GM12878 (cell line): Measurements from ENCODE around the gene KRTAP10-7. TPM values are rescaled to one million over a fixed set of nuclear protein-coding genes. Genes with fewer than 3 reads are reported as not detected.

Source experiments
- ATAC-seq: fragments of 200-7000 bp; cut with Tn5 transposase; 3 replicates; pipeline ENCODE4 v1.9.1; 2020; ENCODE audit warnings: mild to moderate bottlenecking, moderate library complexity
- BruUV-seq: library from RNA; stranded (reverse); fragments of 400-500 nt; replicated peaks from 2 replicates; lab custom pipeline; 2021; lab: Mats Ljungman, UMichigan
- CTCF ChIA-PET: fragments of 300-600 bp; sonication (Branson Sonifier 250); formaldehyde crosslinking; extraction: SDS; loops from one replicate; lab custom pipeline; 2021; ENCODE audit warnings: inconsistent platforms; lab: Yijun Ruan, JAX
- POLR2A ChIA-PET: fragments of 350-600 bp; formaldehyde crosslinking; extraction: SDS; loops from one replicate; lab custom pipeline; 2021; ENCODE audit warnings: inconsistent platforms; lab: Charles Lee
- RAD21 ChIA-PET: fragments of 300-600 bp; sonication (Branson Sonifier 250); formaldehyde crosslinking; loops from one replicate; lab custom pipeline; 2023; ENCODE audit warnings: antibody characterized with exemption; ENCODE audit not compliant: unreplicated experiment; lab: Charles Lee
- SMC1A ChIA-PET: fragments of 300-600 bp; sonication (Branson Sonifier 250); formaldehyde crosslinking; loops from one replicate; lab custom pipeline; 2023; ENCODE audit not compliant: unreplicated experiment, uncharacterized antibody; lab: Charles Lee
- DNase-seq: peaks from one replicate; pipeline ENCODE4 v3.0.0-alpha.2; 2011; ENCODE audit warnings: low read depth, low spot score
- FAIRE-seq: peaks from 3 replicates; lab custom pipeline; 2011; peaks lifted over from hg19 to GRCh38; lab: Jason Lieb, UNC
- H2AFZ ChIP-seq: 2 replicates; pipeline ENCODE4 v1.6.0; 2011; ENCODE audit warnings: low read depth, low read length, control low read depth; ENCODE audit not compliant: control insufficient read depth
- H3K27ac ChIP-seq: 2 replicates; pipeline ENCODE4 v1.5.1; 2011; ENCODE audit warnings: control low read depth; ENCODE audit not compliant: control insufficient read depth, insufficient read depth
- H3K27me3 ChIP-seq, 2 experiments: replicated peaks in 1 of 2; 2 replicates each; pipeline versions ENCODE4 v1.6.0 to v1.6.1; 2011; ENCODE audit warnings: low read length in 1 of 2; ENCODE audit not compliant: control insufficient read depth in 2 of 2, insufficient read depth in 2 of 2
- H3K36me3 ChIP-seq, 2 experiments: 2 replicates each; pipeline ENCODE4 v1.5.1; 2011; ENCODE audit warnings: low read length in 1 of 2; ENCODE audit not compliant: control insufficient read depth in 2 of 2, insufficient read depth in 2 of 2
- H3K4me1 ChIP-seq: 2 replicates; pipeline ENCODE4 v1.6.1; 2011; ENCODE audit warnings: mild to moderate bottlenecking, low read length, moderate library complexity, mixed read lengths; ENCODE audit not compliant: control insufficient read depth, insufficient read depth
- H3K4me2 ChIP-seq: 2 replicates; pipeline ENCODE4 v1.6.0; 2011; ENCODE audit warnings: control low read depth; ENCODE audit not compliant: control insufficient read depth, insufficient read depth
- H3K4me3 ChIP-seq: fragments of 200-600 bp; sonication (generic); 2 replicates; pipeline ENCODE4 v1.5.1; 2016
- H3K79me2 ChIP-seq: 2 replicates; pipeline ENCODE4 v1.6.0; 2011; ENCODE audit warnings: low read length; ENCODE audit not compliant: control insufficient read depth, insufficient read depth
- H3K9ac ChIP-seq: 2 replicates; pipeline ENCODE4 v1.8.0; 2011; ENCODE audit warnings: low read length, control low read depth, mixed read lengths; ENCODE audit not compliant: control insufficient read depth, insufficient read depth
- H3K9me3 ChIP-seq: replicated peaks from 3 replicates; pipeline ENCODE4 v1.5.1; 2011; ENCODE audit warnings: mild to moderate bottlenecking, low read length; ENCODE audit not compliant: control insufficient read depth, insufficient read depth
- H4K20me1 ChIP-seq: 2 replicates; pipeline ENCODE4 v1.6.0; 2011; ENCODE audit not compliant: control insufficient read depth, insufficient read depth
- JUND ChIP-seq: IDR thresholded peaks from 2 replicates; pipeline ENCODE4 v1.6.1; 2012; ENCODE audit warnings: low read depth, mild to moderate bottlenecking, low read length, improper control_type of control experiment, moderate library complexity
- MTA3 ChIP-seq: IDR thresholded peaks from 2 replicates; pipeline ENCODE4 v1.6.1; 2012; ENCODE audit warnings: low read length, inconsistent platforms, borderline replicate concordance
- NFXL1 ChIP-seq: fragments of 450-650 bp; IDR thresholded peaks from 2 replicates; pipeline ENCODE4 v1.6.1; 2017; ENCODE audit warnings: antibody characterized with exemption, mild to moderate bottlenecking, borderline replicate concordance
- ZNF274 ChIP-seq: IDR thresholded peaks from one replicate; pipeline ENCODE4 v1.8.0; 2011; ENCODE audit not compliant: insufficient read length, insufficient read depth
- WGBS: methylation state at CpG from one replicate; pipeline ENCODE4 v1.1.6; 2016; ENCODE audit warnings: low lambda C conversion rate; ENCODE audit not compliant: insufficient replicate concordance, insufficient coverage; ENCODE audit errors: missing lambda C conversion rate; 5-methylcytosine and 5-hydroxymethylcytosine counted together
- in situ Hi-C: fragments of 300-500 bp; cut with MboI; formaldehyde crosslinking; loops from 9 replicates; pipeline ENCODE4 v1.14.3; 2018; ENCODE audit warnings: mixed read lengths
- intact Hi-C: fragments of 100-400 bp; cut with micrococcal nuclease; formaldehyde crosslinking; loops from one replicate; pipeline ENCODE4 v1.14.2; 2022; ENCODE audit not compliant: unreplicated experiment
- polyA plus RNA-seq, 11 experiments: library from polyadenylated mRNA; depleted of rRNA in 4 of 11; unstranded in 6 of 11; stranded (reverse) in 5 of 11; fragments of >200 nt; fragmentation: Nextera tagmentation in 4 of 11; fragmentation: Illumina TruSeq in 1 of 11; extraction: Ambion mirVana in 4 of 11; extraction: Trizol in 1 of 11; gene quantifications; 1 replicate in 1 of 11; 2 replicates in 10 of 11; pipeline versions ENCODE4 v1.2.1 to v1.2.3, GENCODE V29; 2011 to 2016; ENCODE audit warnings: inconsistent platforms in 2 of 11, missing spikeins in 2 of 11, low read depth in 1 of 11
- total RNA-seq, 4 experiments: library from RNA; depleted of rRNA in 3 of 4; stranded (reverse); fragments of >200 nt in 3 of 4; fragmentation: Illumina TruSeq in 1 of 4; extraction: Trizol in 1 of 4; gene quantifications; 2 replicates each; pipeline versions ENCODE4 v1.2.1 to v1.2.3, GENCODE V29; 2013 to 2021
- TF ChIP-seq, protein P1 (sequence below): fragments of 450-650 bp; IDR thresholded peaks from 2 replicates; pipeline ENCODE4 v1.6.1; 2014; ENCODE audit warnings: mild to moderate bottlenecking
- TF ChIP-seq, protein P2 (sequence below): IDR thresholded peaks from 2 replicates; pipeline ENCODE4 v1.6.1; 2012; ENCODE audit warnings: improper control_type of control experiment, low read depth, low read length; ENCODE audit not compliant: insufficient replicate concordance
- TF ChIP-seq, protein P3 (sequence below): fragments of 450-650 bp; formaldehyde crosslinking; IDR thresholded peaks from 2 replicates; pipeline ENCODE4 v1.4.0; 2020; ENCODE audit warnings: mild to moderate bottlenecking, moderate library complexity

The KRTAP10-7 gene
- total and polyA plus RNA-seq, 10 of the 15 experiments (the other 5 are each of a cell fraction or from before 2014, with no cell fraction given), result not detected

DNA sequence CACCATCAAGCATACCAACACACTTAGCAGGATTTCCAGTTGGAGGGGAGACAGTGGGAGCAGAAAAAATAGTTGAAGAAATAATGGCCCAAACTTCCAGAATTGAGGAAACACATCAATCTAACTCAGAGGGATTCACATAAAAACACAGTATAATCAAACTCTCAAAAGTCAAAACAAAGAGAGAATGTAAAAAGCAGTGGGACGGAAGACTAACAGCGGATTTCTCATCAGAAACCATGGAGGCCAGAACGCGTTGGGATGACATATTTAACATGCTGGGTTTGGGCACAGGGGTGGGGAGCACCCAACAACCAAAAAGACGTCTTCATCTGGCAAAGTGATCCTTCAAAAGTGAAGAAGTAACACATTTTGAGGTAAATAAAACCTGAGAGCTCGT is 19.5 kb downstream of the KRTAP10-7 start:
- no peak overlapping the region for H3K9ac ChIP-seq
- peaks cover 1% of the 10 kb centered on the region; the same call in 1 of the 3 replicates for H3K9me3 ChIP-seq
- ChIA-PET POLR2A (no interaction called here), RAD21 (interaction anchor here (1.3 kb wide), 1 partner anchor 123 kb away, joined by 3 read pairs; no protein-coding TSS in a partner anchor), CTCF (no interaction called here), SMC1A (no interaction called here)
- no peaks in the 10 kb centered on the region for H3K36me3 ChIP-seq
- FAIRE-seq (no peak), ATAC-seq (no peak), DNase-seq (no peak)
- no peak overlapping the region for H3K27ac ChIP-seq
- no TSS peak for BruUV-seq
- H3K4me3 ChIP-seq, result no peak overlapping the region
- no peaks in the 10 kb centered on the region for H3K27me3 ChIP-seq
- TF ChIP-seq MTA3 (no peak), NFXL1 (no peak), ZNF274 (no peak), JUND (no peak)
- TF ChIP-seq, protein P1, sequence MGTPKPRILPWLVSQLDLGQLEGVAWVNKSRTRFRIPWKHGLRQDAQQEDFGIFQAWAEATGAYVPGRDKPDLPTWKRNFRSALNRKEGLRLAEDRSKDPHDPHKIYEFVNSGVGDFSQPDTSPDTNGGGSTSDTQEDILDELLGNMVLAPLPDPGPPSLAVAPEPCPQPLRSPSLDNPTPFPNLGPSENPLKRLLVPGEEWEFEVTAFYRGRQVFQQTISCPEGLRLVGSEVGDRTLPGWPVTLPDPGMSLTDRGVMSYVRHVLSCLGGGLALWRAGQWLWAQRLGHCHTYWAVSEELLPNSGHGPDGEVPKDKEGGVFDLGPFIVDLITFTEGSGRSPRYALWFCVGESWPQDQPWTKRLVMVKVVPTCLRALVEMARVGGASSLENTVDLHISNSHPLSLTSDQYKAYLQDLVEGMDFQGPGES, result no peak
- TF ChIP-seq, protein P2, sequence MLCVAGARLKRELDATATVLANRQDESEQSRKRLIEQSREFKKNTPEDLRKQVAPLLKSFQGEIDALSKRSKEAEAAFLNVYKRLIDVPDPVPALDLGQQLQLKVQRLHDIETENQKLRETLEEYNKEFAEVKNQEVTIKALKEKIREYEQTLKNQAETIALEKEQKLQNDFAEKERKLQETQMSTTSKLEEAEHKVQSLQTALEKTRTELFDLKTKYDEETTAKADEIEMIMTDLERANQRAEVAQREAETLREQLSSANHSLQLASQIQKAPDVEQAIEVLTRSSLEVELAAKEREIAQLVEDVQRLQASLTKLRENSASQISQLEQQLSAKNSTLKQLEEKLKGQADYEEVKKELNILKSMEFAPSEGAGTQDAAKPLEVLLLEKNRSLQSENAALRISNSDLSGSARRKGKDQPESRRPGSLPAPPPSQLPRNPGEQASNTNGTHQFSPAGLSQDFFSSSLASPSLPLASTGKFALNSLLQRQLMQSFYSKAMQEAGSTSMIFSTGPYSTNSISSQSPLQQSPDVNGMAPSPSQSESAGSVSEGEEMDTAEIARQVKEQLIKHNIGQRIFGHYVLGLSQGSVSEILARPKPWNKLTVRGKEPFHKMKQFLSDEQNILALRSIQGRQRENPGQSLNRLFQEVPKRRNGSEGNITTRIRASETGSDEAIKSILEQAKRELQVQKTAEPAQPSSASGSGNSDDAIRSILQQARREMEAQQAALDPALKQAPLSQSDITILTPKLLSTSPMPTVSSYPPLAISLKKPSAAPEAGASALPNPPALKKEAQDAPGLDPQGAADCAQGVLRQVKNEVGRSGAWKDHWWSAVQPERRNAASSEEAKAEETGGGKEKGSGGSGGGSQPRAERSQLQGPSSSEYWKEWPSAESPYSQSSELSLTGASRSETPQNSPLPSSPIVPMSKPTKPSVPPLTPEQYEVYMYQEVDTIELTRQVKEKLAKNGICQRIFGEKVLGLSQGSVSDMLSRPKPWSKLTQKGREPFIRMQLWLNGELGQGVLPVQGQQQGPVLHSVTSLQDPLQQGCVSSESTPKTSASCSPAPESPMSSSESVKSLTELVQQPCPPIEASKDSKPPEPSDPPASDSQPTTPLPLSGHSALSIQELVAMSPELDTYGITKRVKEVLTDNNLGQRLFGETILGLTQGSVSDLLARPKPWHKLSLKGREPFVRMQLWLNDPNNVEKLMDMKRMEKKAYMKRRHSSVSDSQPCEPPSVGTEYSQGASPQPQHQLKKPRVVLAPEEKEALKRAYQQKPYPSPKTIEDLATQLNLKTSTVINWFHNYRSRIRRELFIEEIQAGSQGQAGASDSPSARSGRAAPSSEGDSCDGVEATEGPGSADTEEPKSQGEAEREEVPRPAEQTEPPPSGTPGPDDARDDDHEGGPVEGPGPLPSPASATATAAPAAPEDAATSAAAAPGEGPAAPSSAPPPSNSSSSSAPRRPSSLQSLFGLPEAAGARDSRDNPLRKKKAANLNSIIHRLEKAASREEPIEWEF, result no peak
- TF ChIP-seq, protein P3, sequence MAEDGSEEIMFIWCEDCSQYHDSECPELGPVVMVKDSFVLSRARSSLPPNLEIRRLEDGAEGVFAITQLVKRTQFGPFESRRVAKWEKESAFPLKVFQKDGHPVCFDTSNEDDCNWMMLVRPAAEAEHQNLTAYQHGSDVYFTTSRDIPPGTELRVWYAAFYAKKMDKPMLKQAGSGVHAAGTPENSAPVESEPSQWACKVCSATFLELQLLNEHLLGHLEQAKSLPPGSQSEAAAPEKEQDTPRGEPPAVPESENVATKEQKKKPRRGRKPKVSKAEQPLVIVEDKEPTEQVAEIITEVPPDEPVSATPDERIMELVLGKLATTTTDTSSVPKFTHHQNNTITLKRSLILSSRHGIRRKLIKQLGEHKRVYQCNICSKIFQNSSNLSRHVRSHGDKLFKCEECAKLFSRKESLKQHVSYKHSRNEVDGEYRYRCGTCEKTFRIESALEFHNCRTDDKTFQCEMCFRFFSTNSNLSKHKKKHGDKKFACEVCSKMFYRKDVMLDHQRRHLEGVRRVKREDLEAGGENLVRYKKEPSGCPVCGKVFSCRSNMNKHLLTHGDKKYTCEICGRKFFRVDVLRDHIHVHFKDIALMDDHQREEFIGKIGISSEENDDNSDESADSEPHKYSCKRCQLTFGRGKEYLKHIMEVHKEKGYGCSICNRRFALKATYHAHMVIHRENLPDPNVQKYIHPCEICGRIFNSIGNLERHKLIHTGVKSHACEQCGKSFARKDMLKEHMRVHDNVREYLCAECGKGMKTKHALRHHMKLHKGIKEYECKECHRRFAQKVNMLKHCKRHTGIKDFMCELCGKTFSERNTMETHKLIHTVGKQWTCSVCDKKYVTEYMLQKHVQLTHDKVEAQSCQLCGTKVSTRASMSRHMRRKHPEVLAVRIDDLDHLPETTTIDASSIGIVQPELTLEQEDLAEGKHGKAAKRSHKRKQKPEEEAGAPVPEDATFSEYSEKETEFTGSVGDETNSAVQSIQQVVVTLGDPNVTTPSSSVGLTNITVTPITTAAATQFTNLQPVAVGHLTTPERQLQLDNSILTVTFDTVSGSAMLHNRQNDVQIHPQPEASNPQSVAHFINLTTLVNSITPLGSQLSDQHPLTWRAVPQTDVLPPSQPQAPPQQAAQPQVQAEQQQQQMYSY (CRISPR knock-in tag), result no peak
- H3K4me2 ChIP-seq, result no peak overlapping the region
- intact Hi-C loops, result no loop called here
- H3K4me1 ChIP-seq, result no peaks in the 10 kb centered on the region
- H2AFZ ChIP-seq, result no peak overlapping the region
- H4K20me1 ChIP-seq, result no peaks in the 10 kb centered on the region
- H3K79me2 ChIP-seq, result no peaks in the 10 kb centered on the region
- WGBS, result 48% methylated on average over 6 of the region's 6 CpGs
- in situ Hi-C loops, result no loop called here
